ENCODE data around the gene GOLT1A. TPM values are rescaled to one million over a fixed set of nuclear protein-coding genes. Genes with fewer than 3 reads are reported as not detected.

GOLT1A gene
- total and polyA plus RNA-seq, 10 of the 15 experiments (the other 5 are each of a cell fraction or from before 2014, with no cell fraction given): 0.09 to 0.46 TPM; not detected in 8

- ATAC-seq (no peak), FAIRE-seq (no peak), DNase-seq (ENCODE audit: low read depth, low spot score) (no peak)
- peaks cover 3 to 9% of the 10 kb centered on the region in 2 experiments; a peak in 3 of 4 replicates for H3K27me3 ChIP-seq (replicated peaks in 1 of 2; ENCODE audit: control insufficient read depth in 2 of 2, insufficient read depth in 2 of 2, low read length in 1 of 2)
- 6% methylated on average over 2 of the region's 2 CpGs for WGBS (ENCODE audit: insufficient coverage, insufficient replicate concordance, low lambda C conversion rate, missing lambda C conversion rate)
- in situ Hi-C loops (cut with MboI) (no loop called here), intact Hi-C loops (cut with micrococcal nuclease; ENCODE audit: unreplicated experiment) (no loop called here)
- no peak overlapping the region for H3K4me2 ChIP-seq (ENCODE audit: control insufficient read depth, insufficient read depth)
- no peak overlapping the region for H3K4me3 ChIP-seq
- POLR2A ChIA-PET: no interaction called here
- no TSS peak for BruUV-seq (replicated peaks)
- H3K36me3 ChIP-seq (ENCODE audit: control insufficient read depth in 2 of 2, insufficient read depth in 2 of 2, low read length in 1 of 2): no peaks in the 10 kb centered on the region
- RAD21 ChIA-PET (ENCODE audit: unreplicated experiment): no interaction called here
- H4K20me1 ChIP-seq (ENCODE audit: control insufficient read depth, insufficient read depth): no peaks in the 10 kb centered on the region
- H3K4me1 ChIP-seq (ENCODE audit: control insufficient read depth, insufficient read depth, low read length): no peaks in the 10 kb centered on the region
- CTCF ChIA-PET: interaction anchor here (1.5 kb wide), 1 partner anchor 16 kb away, joined by 3 read pairs; no protein-coding TSS in a partner anchor
- SMC1A ChIA-PET (ENCODE audit: uncharacterized antibody, unreplicated experiment): no interaction called here
- no peaks in the 10 kb centered on the region for H3K79me2 ChIP-seq (ENCODE audit: control insufficient read depth, insufficient read depth, low read length)
- H3K27ac ChIP-seq (ENCODE audit: control insufficient read depth, insufficient read depth): no peak overlapping the region
- no peak overlapping the region for H2AFZ ChIP-seq (ENCODE audit: control insufficient read depth, low read depth, low read length)
- no peaks in the 10 kb centered on the region for H3K9me3 ChIP-seq (replicated peaks; ENCODE audit: control insufficient read depth, insufficient read depth, low read length)
- no peak overlapping the region for H3K9ac ChIP-seq (ENCODE audit: control insufficient read depth, insufficient read depth, low read length)
- no peak for TF ChIP-seq RB1 (IDR thresholded peaks at IDR 0.05; ENCODE audit: borderline replicate concordance)
- TF ChIP-seq RAD51 (IDR thresholded peaks at IDR 0.05): no peak
- no peak for TF ChIP-seq HSF1 (IDR thresholded peaks at IDR 0.05; ENCODE audit: low read depth, low read length)
- no peak for TF ChIP-seq MXI1 (IDR thresholded peaks at IDR 0.05; ENCODE audit: low read depth, low read length)
- no peak for TF ChIP-seq CHD2 (IDR thresholded peaks at IDR 0.05; ENCODE audit: borderline replicate concordance, low read depth, low read length)
- TF ChIP-seq SMAD5 (IDR thresholded peaks at IDR 0.05; ENCODE audit: low read depth): no peak
- no peak for TF ChIP-seq NFYA (IDR thresholded peaks at IDR 0.05; ENCODE audit: borderline replicate concordance, low read depth, low read length)
- TF ChIP-seq SUPT20H (IDR thresholded peaks at IDR 0.05; ENCODE audit: borderline replicate concordance, control insufficient read depth, low read depth, low read length): no peak
- TF ChIP-seq EZH2 (IDR thresholded peaks at IDR 0.05; ENCODE audit: borderline replicate concordance, control insufficient read depth, low read depth, low read length): no peak
- no peak for TF ChIP-seq MLLT1 (IDR thresholded peaks at IDR 0.05)
These were observed 19.7 kb downstream of the GOLT1A start for GRCh38 chr1:204194080-204194479.
